HUES64 (cell line): ENCODE measurements around the gene KLHL5.

Experiments
- H3K27ac ChIP-seq: 2 replicates; pipeline ENCODE4 v1.7.0; 2013; ENCODE audit warnings: low read depth, low read length, inconsistent platforms
- H3K27me3 ChIP-seq: 2 replicates; pipeline ENCODE4 v1.6.1; 2013; ENCODE audit warnings: mild to moderate bottlenecking, low read length; ENCODE audit not compliant: insufficient read depth
- H3K36me3 ChIP-seq: 2 replicates; pipeline ENCODE4 v1.6.1; 2013; ENCODE audit warnings: mild to moderate bottlenecking, low read length; ENCODE audit not compliant: insufficient read depth
- H3K4me1 ChIP-seq: 2 replicates; pipeline ENCODE4 v1.6.1; 2013; ENCODE audit warnings: mild to moderate bottlenecking, low read length, moderate library complexity; ENCODE audit not compliant: insufficient read depth
- H3K4me3 ChIP-seq: 2 replicates; pipeline ENCODE4 v1.5.1; 2013; ENCODE audit warnings: mild to moderate bottlenecking, low read length, moderate library complexity
- H3K9ac ChIP-seq: 2 replicates; pipeline ENCODE4 v1.6.1; 2013; ENCODE audit warnings: mild to moderate bottlenecking, low read depth, low read length
- H3K9me3 ChIP-seq: 2 replicates; pipeline ENCODE4 v1.6.1; 2013; ENCODE audit warnings: low read depth, low read length; ENCODE audit not compliant: insufficient read depth
- WGBS: fragments of 150-250, 120-280 bp; methylation state at CpG from one replicate; pipeline ENCODE4 v1.1.7; 2013; ENCODE audit warnings: missing lambda C conversion rate; 5-methylcytosine and 5-hydroxymethylcytosine counted together

KLHL5 gene

GRCh38 chr4:39104255-39104654, 42.2 kb downstream of the KLHL5 start:
- Histone ChIP-seq H3K4me3 (no peak overlapping the region), H3K27me3 (no peaks in the 10 kb centered on the region), H3K27ac (no peak overlapping the region), H3K36me3 (peaks cover 31% of the 10 kb centered on the region), H3K4me1 (peaks cover 5% of the 10 kb centered on the region; the same call in 1 of the 2 replicates), H3K9ac (no peak overlapping the region), H3K9me3 (no peaks in the 10 kb centered on the region)
- WGBS: 89% methylated on average over 1 of the region's 2 CpGs

DNA sequence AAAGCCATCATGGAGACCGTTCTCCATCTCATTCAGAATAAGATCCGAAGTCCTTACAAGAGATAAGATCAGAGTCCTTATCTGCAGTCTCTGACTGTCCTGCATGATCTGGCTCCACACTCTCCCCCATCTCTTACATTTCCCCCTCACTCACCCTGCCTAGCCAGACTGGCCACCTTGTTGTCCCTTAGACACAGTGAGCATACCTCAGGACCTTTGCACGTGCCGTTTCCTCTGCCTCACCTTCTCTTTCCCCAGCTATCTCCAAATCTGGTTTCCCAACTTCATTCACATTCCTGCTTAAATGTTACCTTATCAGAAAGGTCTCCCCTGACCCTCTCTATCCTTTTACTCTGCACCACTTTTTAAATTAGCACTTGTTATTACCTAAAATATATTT, 44.0 kb downstream of the KLHL5 start:
- H3K4me1 ChIP-seq: no peaks in the 10 kb centered on the region
- H3K9ac ChIP-seq: no peak overlapping the region
- no peaks in the 10 kb centered on the region for H3K9me3 ChIP-seq
- H3K36me3 ChIP-seq: peaks cover 31% of the 10 kb centered on the region
- H3K27me3 ChIP-seq: no peaks in the 10 kb centered on the region
- WGBS: 97% methylated on average over 4 of the region's 4 CpGs
- H3K4me3 ChIP-seq: no peak overlapping the region
- no peak overlapping the region for H3K27ac ChIP-seq

DNA sequence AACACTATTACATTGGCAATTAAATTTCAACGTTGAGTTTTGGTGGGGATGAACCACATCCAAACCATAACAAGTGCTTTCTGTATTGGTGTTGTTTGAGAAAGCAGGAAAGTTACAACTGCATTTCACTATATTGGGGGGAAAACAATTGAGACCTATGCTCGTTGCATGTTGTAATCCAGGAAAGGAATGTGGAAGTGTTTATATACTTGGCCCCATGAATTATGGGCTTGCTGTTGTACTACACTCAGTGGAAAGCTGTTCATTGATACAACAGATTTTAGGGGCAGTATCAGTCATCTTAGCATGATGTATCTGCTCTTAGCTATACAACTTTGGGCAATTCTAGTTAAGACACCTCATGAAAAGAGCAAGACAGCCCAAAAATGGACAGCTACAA, 52.4 kb downstream of the KLHL5 start:
- no peak overlapping the region for H3K27ac ChIP-seq
- 94% methylated on average over 1 of the region's 2 CpGs for WGBS

GRCh38 chr4:39118034-39118658, 56.1 kb downstream of the KLHL5 start:
- Histone ChIP-seq H3K4me1 (no peaks in the 10 kb centered on the region), H3K4me3 (no peak overlapping the region), H3K9me3 (no peaks in the 10 kb centered on the region), H3K27ac (no peak overlapping the region), H3K36me3 (peaks cover 16% of the 10 kb centered on the region), H3K27me3 (no peaks in the 10 kb centered on the region), H3K9ac (no peak overlapping the region)
- 94% methylated on average over 6 of the region's 6 CpGs for WGBS

More for the DNA sequence above, 52.4 kb downstream of the KLHL5 start:
- no peaks in the 10 kb centered on the region for H3K9me3 ChIP-seq
- no peak overlapping the region for H3K4me3 ChIP-seq
- H3K9ac ChIP-seq: no peak overlapping the region
- no peaks in the 10 kb centered on the region for H3K4me1 ChIP-seq
- H3K27me3 ChIP-seq: no peaks in the 10 kb centered on the region
- peaks cover 26% of the 10 kb centered on the region for H3K36me3 ChIP-seq

DNA sequence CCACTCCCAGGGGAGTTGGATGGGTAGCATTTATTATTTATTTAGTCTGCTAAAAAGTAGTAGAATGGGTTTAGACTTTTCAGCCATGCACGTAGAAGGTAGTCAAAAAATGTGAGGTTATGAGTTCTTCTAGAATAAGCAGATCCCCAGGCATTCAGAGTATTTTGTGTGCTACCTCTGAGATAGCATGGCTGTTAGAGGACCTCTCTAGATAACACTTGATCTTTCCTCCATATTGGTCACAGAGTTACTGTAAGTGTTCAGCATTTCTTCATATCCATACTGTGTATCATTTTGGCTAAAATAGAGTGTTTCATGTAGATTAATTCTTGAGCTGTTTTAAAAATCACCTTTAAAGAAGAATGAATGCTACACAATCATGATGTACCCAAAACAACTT, 58.4 kb downstream of the KLHL5 start:
- no peaks in the 10 kb centered on the region for H3K9me3 ChIP-seq
- 96% methylated on average over 1 of the region's 1 CpG for WGBS

GRCh38 chr4:39124885-39125599, 63.0 kb downstream of the KLHL5 start:
- H3K9ac ChIP-seq: no peak overlapping the region
- no peaks in the 10 kb centered on the region for H3K27me3 ChIP-seq
- H3K36me3 ChIP-seq: no peaks in the 10 kb centered on the region; the same call in 1 of the 2 replicates
- H3K27ac ChIP-seq: no peak overlapping the region
- H3K4me1 ChIP-seq: no peaks in the 10 kb centered on the region
- peaks cover 2% of the 10 kb centered on the region; the same call in 1 of the 2 replicates for H3K9me3 ChIP-seq
- 95% methylated on average over 8 of the region's 9 CpGs for WGBS
- H3K4me3 ChIP-seq: no peak overlapping the region

More for the DNA sequence above, 58.4 kb downstream of the KLHL5 start:
- Histone ChIP-seq H3K27me3 (no peaks in the 10 kb centered on the region), H3K4me3 (no peak overlapping the region), H3K27ac (no peak overlapping the region), H3K4me1 (no peaks in the 10 kb centered on the region), H3K9ac (no peak overlapping the region), H3K36me3 (no peaks in the 10 kb centered on the region; the same call in 1 of the 2 replicates)

- WGBS: 93% methylated on average over 1 of the region's 3 CpGs
- Histone ChIP-seq H3K4me1 (no peaks in the 10 kb centered on the region), H3K9ac (no peak overlapping the region), H3K27ac (no peak overlapping the region), H3K9me3 (peaks cover 2% of the 10 kb centered on the region; the same call in 1 of the 2 replicates), H3K4me3 (no peak overlapping the region), H3K27me3 (no peaks in the 10 kb centered on the region), H3K36me3 (no peaks in the 10 kb centered on the region; the same call in 1 of the 2 replicates)
Observed at GRCh38 chr4:39125600-39125985, 63.6 kb downstream of the KLHL5 start.

GRCh38 chr4:39126256-39127095, 64.4 kb downstream of the KLHL5 start:
- Histone ChIP-seq H3K4me1 (no peaks in the 10 kb centered on the region), H3K9me3 (peaks cover 2% of the 10 kb centered on the region; the same call in 1 of the 2 replicates), H3K27me3 (no peaks in the 10 kb centered on the region), H3K36me3 (no peaks in the 10 kb centered on the region; the same call in 1 of the 2 replicates), H3K4me3 (no peak overlapping the region), H3K9ac (no peak overlapping the region), H3K27ac (no peak overlapping the region)
- 96% methylated on average over 10 of the region's 11 CpGs for WGBS

DNA sequence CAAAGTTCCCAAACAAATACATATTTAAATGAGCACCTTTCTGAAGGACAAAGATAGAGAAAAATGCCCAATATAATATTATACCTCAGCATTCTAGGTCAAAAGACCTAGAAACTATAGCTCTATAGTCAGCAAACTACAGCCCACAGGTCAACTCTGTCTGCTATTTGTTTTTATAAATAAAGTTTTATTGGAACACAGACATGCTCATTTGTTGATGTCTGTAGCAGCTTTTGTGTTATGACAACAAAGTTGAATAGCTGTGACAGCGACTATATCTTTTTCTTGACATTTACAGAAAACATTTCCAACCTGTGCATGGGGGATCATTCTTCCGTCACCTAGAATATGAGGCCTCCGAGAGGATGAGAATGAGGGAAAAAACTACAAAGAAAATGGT, 71.6 kb downstream of the KLHL5 start:
- Histone ChIP-seq H3K27me3 (no peaks in the 10 kb centered on the region), H3K36me3 (no peaks in the 10 kb centered on the region), H3K9ac (no peak overlapping the region), H3K4me1 (0 out of 2 replicates have a peak, but pooled peaks cover 3% of the 10 kb centered on the region), H3K4me3 (no peak overlapping the region), H3K27ac (no peak overlapping the region), H3K9me3 (peaks cover 2% of the 10 kb centered on the region; the same call in 1 of the 2 replicates)
- WGBS: 97% methylated on average over 2 of the region's 3 CpGs

GRCh38 chr4:39134683-39135306, 72.8 kb downstream of the KLHL5 start:
- H3K4me1 ChIP-seq: 0 out of 2 replicates have a peak, but pooled peaks cover 3% of the 10 kb centered on the region
- H3K27me3 ChIP-seq: no peaks in the 10 kb centered on the region

More at GRCh38 chr4:39134683-39135306, 72.8 kb downstream of the KLHL5 start:
- H3K27ac ChIP-seq: no peak overlapping the region
- H3K36me3 ChIP-seq: no peaks in the 10 kb centered on the region
- 93% methylated on average over 2 of the region's 2 CpGs for WGBS
- H3K9ac ChIP-seq: no peak overlapping the region
- H3K4me3 ChIP-seq: no peak overlapping the region
- H3K9me3 ChIP-seq: peaks cover 2% of the 10 kb centered on the region; the same call in 1 of the 2 replicates
